Activated CD4-positive, alpha-beta T cell treated with anti-CD3 and anti-CD28 coated beads, Interleukin-2, Interleukin-6, amounts not matched to agents 100 ng/mL and 50 ng/mL, durations not matched to agents 16 hours and 8 hours (primary cell): Measurements from ENCODE around the gene TMED9.
A peak's percentile ranks its signal among the peaks of the same experiment; 100 is the strongest.
"Not testable (repeated sequence)": the region's sequence is repeated elsewhere in the genome, so short reads cannot be mapped to it uniquely, and the experiment has no call there.

ENCODE experiments used
- DNase-seq: peaks from one replicate; pipeline ENCODE4 v3.0.0-alpha.2; 2020

TMED9 gene

DNA sequence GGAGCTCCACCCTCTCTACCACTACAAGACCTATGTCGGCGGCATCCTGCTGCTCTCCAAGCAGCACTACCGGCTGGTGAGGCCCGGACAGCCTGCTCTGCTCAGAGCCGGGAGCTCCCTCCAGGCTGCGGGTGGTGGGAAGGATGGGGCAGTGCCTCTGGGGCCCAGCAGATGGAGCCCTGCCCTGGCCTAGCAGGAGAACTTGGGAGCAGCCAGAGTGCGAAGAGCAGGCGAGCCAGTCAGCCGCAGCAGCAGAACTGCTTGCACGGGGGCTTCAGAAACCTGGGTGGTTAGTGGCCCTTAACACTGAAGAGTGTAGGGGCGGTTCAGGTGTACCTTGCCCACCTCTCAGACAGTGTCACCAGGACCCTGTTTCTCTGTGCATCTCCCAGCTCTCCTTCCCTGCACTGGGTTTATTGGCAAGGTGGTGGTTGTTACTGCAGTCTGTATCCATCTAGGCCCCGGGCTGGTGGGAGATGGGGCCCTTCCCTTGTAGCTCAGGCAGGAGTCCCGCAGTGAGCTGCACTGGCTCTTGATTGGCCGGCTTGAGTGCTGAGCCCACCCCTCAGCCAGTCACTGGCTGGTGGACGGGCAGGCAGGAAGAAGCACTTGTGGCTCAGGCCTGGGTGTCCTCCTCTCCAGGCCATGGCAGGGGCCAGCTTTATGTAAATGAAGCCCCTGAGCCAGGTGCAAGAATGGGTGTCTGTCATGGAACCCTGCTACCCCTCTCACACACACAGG lies 15.6 kb downstream of the TMED9 start:
- DNase-seq = peak; percentile 68

DNA sequence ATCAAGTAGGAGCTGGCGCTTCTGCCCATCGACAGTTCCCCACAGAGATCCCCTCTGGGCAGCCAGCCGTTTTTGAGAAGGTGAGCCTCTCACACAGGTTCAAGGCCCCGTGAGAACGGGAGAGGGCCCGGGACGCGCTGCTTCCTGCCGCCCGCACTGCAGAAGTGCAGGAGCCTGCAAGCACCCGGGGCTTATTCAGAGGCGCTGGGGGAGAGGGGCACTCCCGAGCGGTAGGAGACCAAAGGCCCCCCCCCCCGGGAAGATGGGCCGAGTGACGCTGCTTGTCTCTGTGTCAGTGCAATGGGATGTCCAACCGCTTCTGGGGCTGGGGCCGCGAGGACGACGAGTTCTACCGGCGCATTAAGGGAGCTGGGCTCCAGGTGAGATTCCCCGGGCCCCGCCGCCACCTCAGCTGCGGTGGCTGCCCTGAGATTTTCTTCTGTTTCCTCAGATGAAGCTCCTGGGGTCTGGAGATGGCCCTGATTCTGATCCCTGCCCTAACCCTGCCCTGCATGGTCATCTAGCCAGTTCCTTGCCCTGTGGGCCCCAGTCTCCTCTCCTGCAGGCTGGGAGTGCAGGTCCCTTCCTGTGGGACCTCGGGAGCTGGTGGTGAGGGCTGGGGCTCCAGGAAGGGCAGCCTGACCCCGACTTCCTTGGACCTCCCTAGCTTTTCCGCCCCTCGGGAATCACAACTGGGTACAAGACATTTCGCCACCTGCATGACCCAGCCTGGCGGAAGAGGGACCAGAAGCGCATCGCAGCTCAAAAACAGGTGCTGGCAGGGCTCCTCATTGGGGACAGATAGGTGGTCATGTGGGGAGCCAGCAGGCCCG lies 16.5 kb downstream of the TMED9 start:
- DNase-seq = no peak

DNA sequence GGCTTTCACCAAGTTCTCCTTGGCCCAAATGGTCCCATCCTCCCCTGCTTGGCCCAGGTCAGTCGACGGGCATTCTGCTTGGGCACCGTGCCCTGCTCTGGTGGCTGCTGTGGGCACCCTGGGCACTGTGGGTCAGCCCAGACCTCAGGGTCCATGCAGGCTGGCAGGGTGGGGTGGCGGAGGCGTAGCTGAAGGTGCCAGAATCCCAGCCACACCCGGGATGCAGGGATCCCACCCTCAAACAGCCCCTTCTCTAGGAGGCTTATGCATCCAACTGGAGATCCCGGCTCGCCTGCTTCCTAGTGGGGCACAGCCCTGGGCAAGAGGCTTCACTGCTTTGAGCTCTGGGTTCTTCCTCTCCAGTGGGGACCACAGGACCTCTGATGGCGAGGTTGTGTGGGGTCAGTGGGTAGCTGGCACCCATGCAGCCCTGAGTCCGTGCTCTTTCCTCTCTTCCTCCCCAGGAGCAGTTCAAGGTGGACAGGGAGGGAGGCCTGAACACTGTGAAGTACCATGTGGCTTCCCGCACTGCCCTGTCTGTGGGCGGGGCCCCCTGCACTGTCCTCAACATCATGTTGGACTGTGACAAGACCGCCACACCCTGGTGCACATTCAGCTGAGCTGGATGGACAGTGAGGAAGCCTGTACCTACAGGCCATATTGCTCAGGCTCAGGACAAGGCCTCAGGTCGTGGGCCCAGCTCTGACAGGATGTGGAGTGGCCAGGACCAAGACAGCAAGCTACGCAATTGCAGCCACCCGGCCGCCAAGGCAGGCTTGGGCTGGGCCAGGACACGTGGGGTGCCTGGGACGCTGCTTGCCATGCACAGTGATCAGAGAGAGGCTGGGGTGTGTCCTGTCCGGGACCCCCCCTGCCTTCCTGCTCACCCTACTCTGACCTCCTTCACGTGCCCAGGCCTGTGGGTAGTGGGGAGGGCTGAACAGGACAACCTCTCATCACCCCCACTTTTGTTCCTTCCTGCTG lies 17.4 kb downstream of the TMED9 start:
- DNase-seq = no peak

- no peak for DNase-seq
These were observed 18.2 kb downstream of the TMED9 start for GRCh38 chr5:177610131-177610769.

DNA sequence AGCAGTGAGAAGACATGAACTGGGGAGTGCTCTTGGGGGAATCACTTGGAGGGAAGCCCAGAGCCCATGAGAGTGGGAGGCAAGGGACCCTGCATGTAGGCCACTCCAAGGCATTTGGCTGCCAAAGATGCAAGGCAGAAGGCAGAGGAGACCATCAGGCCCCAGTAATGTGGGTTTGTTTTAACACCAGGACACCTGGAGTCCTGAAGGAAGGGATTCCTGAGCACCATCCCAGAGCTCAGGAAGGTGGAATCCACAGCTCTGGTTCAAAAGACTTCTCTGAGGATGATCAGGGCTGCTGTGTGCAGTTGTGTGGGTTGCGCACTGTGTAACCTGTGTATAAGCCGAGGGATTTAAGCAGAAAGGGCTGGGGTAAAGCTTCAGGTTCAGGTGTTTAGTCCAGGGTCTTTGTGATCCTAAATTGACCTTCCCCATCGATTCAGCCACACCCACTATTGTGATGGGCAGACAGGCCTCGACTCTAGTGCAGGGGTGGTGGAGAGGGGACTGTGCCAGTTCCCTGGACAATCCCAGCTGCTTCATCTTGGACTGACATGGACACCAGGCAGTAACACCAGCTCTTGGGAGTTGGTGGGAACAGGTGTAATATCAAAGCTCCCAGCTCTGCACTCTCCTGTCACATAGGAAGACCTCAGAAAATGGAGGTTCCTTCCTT lies 18.9 kb downstream of the TMED9 start:
- DNase-seq = no peak

- DNase-seq = no peak
These were observed 19.6 kb downstream of the TMED9 start for GRCh38 chr5:177611446-177612214.

GRCh38 chr5:177612215-177612673 lies 20.2 kb downstream of the TMED9 start:
- no peak for DNase-seq

- DNase-seq = no peak
These were observed 28.6 kb downstream of the TMED9 start for GRCh38 chr5:177620560-177620959.

DNA sequence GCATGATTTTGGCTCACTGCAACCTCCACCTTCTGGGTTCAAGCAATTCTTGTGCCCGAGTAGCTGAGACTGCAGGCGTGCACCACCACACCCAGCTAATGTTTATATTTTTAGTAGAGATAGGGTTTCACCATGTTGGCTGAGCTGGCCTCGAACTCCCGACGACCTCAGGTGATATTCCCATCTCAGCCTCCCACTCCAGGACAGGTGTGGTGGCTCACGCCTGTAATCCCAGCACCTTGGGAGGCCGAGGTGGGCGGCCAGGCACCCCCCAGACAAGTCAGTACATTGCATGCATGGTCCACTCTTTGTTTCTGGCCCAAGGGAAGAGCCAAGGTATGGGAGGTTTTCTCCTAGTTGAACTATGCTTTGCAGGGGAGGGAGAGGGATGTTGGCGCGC lies 32.2 kb downstream of the TMED9 start:
- DNase-seq = not testable (repeated sequence)

DNA sequence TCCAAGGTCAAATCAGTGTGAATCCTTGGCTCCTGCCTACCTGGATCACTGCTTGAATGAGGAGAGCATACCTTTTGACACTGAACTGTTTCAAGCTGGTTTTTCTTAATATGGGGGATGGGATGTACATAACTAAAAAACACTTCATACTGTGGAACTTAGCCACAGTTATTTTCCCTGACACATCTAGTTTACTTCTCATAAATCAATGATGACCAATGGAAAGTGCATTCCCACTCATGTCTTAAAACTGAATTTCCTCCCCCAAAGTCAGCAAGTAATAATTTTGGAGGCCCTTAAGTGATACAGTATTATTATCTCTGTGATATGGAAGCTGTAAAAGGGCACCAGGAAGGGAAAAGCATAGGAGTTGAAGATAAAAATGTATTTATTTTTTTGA lies 38.2 kb downstream of the TMED9 start:
- DNase-seq = not testable (repeated sequence)

GRCh38 chr5:177634912-177635311 lies 42.9 kb downstream of the TMED9 start:
- DNase-seq = not testable (repeated sequence)

GRCh38 chr5:177645462-177645861 lies 53.5 kb downstream of the TMED9 start:
- DNase-seq = not testable (repeated sequence)
